GM19099 (cell line): ENCODE data around the gene TSFM.

Experiments
- POLR2A ChIP-seq: IDR thresholded peaks from 3 replicates; pipeline ENCODE4 v1.6.1; 2011; ENCODE audit warnings: low read depth; ENCODE audit not compliant: insufficient read length; ENCODE audit errors: extremely low read depth

The TSFM gene

DNA sequence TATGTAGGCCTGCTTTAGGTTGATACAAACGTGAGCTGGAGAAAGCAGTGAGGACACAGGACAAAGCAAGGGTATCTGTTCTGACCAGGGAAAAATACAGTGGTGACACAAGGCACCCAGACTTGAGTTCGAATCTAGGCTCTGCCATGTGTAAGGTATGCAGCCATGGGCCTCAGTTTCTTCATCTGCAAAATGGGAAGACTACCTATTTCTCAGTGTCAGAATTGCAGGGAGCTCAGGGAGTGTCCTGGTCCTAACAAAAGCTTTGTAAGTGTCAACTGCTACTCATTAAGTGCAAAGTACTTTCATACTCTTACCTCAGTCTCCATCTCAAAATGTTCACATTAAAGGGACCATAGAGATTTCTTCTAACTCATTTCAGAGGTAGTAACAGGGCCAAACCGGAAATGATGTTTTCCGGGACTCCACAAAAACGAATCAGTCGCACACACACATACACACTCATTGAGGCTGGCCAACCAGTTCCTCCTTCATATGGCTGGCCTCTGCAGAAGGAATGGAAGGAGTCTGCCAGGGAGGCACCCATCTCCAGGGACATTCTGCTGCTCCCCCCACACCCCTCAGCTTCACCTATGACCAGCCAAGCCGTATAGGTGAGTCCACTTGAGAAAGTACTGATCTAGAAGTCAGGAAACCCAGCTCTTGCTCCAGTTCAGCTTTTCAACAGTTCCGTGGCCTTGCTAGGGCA, 56.2 kb downstream of the TSFM start:
- no peak for TF ChIP-seq POLR2A

DNA sequence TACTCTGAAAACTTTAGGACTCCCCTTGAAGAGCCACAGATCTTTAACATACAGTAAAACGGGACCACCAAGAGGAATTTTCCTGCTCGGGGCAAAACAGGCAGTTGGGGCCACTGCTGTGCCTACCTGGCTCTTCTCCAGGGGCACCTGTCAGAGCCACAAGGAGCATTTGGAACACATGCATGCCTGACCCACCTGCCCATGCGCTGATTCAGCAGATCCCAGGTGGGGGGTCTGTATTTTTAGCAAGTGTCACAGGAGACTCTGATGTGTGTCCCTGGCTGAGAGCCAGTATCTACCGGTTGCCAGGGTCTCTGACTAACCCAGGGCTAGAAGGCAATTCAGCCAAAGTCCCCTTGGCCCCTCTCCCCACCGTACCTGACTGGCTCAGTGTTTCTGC, 57.4 kb downstream of the TSFM start:
- TF ChIP-seq POLR2A = no peak

- no peak for TF ChIP-seq POLR2A
Observed at GRCh38 chr12:57840726-57841125, 58.1 kb downstream of the TSFM start.

DNA sequence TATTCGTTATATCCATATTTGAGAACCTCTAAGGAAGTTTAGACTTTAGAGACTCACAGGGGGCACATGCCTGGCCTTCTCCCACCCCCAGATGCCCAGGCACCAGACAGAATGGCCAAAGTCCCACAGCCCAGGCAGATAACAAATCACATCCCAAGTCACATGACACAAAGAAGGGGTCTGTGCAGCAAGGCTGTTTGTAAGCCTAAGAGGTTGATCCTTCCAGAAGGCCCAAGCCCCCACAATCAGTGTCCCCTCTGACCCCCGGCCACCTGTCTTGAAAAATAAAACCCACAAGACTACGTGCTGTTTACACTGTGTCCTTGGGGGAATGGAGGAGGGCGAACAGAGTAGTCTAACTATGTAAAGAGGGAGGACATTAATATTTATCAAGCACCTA, 58.9 kb downstream of the TSFM start:
- TF ChIP-seq POLR2A = no peak

- TF ChIP-seq POLR2A = no peak
Observed at GRCh38 chr12:57842342-57843294, 60.0 kb downstream of the TSFM start.

DNA sequence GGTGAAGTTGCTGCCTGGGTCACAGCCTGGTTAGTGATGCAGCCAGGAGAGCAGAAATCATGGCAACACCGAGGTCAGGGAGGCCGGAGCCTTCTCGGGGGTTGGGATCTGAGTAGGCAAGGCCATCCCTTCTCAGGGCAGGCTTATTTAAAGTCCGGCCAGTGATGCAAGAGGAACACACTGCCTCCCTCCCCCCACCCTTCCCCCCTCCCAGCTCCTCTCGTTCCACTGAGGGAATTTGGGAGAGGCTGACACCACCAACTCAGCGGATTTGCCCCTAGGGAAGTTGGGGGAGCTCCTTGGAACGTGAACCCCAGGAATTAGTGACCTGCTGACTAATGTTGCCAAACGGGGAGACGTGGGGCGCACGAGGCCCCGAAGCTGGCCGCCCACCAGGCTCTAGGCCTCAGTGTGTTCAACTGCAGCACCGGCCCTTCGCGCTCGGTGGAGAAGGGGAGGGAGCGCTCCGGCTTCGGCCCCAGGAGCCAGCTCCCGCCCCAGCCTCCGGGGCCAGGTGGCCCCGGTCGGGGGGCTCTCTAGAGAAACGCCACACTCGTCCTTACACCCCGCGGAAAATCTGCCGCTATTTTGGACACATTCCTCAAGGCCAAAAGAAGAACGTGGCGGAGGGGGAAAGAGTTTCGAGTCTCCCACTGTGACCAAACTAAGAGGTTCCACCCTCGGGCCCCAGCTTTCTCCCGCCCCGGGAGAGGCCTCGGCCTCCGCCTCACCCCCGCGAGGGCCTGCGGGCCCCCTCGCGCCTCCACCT, 62.3 kb downstream of the TSFM start:
- no peak for TF ChIP-seq POLR2A

DNA sequence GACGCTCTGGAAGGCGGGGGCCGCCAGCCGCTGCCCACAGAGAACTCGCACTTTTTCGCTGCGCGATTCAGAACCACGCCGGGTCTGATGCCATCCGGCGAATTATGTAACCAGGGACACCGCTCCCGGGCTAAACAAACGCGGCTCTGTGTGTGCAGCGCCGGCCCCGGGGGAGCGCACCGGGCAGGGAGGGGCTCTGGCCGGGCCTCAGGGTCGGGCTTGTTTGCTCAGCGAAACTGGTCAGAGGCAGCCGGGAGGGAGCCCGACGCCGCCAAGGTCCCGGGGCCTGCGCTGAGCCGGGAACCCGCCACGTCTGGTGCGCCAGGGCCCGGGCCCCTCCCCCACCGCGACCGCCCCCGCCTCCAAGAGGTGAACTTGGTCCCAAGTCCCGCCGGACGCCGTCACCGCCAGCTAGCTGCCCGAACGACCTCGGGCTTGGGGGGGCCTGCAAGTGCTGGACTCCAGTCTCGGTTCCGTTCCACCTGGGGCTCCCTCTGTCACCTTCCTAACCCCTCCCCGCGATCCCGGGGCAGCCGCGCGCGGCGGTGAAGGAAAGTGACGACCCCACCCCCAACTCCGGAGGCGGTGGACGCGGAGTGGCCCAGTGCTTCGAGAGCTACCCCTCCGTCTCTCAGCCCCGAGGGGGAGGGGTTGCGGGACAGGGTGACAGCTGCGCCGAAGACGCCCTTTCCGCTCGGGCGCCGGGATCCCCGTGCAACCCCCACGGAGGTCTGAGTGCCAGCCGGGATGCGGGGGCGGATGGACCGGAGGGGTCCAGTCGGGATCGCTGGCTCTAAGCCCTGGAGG, 63.1 kb downstream of the TSFM start:
- TF ChIP-seq POLR2A = peak; percentile 52

DNA sequence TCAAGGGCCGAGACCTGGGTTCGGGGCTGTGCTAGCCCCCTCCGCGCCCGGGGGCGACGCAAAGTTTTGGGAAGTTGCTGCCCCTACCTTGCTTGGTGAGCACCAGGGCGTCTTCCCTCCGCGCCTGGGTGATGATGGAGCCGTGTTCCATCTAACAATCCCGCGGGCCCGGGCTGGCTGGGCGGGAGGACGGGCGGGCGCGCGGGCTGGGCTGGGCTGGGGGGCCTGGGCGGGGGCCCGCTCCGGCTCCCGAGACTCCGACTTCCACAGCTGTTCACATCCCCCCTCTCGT, 63.6 kb downstream of the TSFM start:
- TF ChIP-seq POLR2A = no peak

GRCh38 chr12:57846577-57847319, 64.2 kb downstream of the TSFM start, which contains the start of gene CTDSP2:
CTDSP2 (minus strand) TSS chr12:57846729; CDS start chr12:57846435, 294 bp downstream.
- TF ChIP-seq POLR2A = no peak
